ENCODE results near the gene PPP1R1C. TPM values are rescaled to one million over a fixed set of nuclear protein-coding genes. Genes with fewer than 3 reads are reported as not detected.
A peak's percentile ranks its signal among the peaks of the same experiment; 100 is the strongest.

The PPP1R1C gene
- total and polyA plus RNA-seq, 2 of the 13 experiments (the other 11 are each of a cell fraction or from before 2014, with no cell fraction given): 1.5 to 3.5 TPM

DNA sequence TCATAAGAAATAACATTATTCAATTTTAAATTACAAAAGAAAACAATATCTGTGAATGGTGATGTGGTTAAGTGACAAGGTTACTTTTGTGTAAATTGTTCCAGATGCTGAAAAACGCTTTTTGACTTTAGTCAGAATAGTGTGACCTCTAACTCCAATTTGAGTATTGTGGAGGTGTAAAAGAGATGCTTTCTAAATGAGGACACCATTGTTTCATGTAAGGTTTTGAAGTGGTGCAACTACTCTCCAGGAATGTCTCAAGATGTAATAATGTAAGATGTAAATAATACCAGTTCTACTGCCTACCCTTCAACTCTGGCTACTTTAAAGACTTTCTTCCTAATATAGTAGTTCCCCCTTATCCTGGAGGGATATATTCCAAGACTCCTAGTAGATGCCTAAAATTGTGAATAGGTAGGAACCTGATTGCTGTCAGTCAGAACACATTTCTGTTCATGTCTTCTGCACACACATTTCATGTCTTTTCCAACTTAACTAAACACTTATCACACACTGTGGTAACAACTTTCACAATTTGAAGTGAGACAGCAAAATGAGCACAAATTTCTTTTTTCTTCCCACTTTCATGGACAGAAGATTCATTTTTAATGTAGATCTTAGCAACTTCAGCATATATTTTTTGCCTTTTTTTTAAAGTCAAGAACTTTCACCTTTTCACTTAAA, 39.1 kb upstream of the PPP1R1C start (continued):
- TF ChIP-seq ZFP62 (CRISPR knock-in tag; IDR thresholded peaks at IDR 0.05) (no peak), SOX13 (IDR thresholded peaks at IDR 0.05) (no peak), SOX13 (CRISPR knock-in tag; conservative IDR thresholded peaks at IDR 0.05 in 1 of 2, IDR thresholded peaks at IDR 0.05 in 1 of 2) (no peak), PLSCR1 (CRISPR knock-in tag; IDR thresholded peaks at IDR 0.05; ENCODE audit: borderline replicate concordance) (no peak)
- TF ChIP-seq, protein P1, sequence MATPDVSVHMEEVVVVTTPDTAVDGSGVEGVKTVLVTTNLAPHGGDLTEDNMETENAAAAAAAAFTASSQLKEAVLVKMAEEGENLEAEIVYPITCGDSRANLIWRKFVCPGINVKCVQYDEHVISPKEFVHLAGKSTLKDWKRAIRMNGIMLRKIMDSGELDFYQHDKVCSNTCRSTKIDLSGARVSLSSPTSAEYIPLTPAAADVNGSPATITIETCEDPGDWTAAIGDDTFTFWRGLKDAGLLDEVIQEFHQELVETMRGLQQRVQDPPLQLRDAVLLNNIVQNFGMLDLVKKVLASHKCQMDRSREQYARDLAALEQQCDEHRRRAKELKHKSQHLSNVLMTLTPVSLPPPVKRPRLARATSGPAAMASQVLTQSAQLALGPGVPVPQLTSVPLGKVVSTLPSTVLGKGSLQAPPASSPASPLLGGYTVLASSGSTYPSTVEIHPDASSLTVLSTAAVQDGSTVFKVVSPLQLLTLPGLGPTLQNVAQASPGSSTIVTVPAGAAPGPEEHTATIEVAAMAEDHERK (CRISPR knock-in tag; IDR thresholded peaks at IDR 0.05; ENCODE audit: low read depth): no peak

GRCh38 chr2:181947273-181947672, 38.4 kb upstream of the PPP1R1C start:
- no peaks in the 10 kb centered on the region for H3K79me2 ChIP-seq (ENCODE audit: insufficient read depth, low read length)
- no peak overlapping the region for H3K4me3 ChIP-seq (replicated peaks in 1 of 3; ENCODE audit: insufficient read depth in 1 of 3, low read depth in 2 of 3, low read length in 3 of 3)
- H3K4me2 ChIP-seq (ENCODE audit: low read depth, low read length): no peak overlapping the region
- no peaks in the 10 kb centered on the region for H3K27me3 ChIP-seq (ENCODE audit: control insufficient read depth in 1 of 2, insufficient read depth in 2 of 2, low read length in 2 of 2)
- no peak overlapping the region for H2AFZ ChIP-seq (ENCODE audit: low read length)
- in situ Hi-C loops (cut with HindIII; ENCODE audit: extremely low pct_ligation_motif_present, low pct_unique_long_range_greater_than_20kb): loop anchor here (5.0 kb wide), 1 partner anchor 35 kb away; no protein-coding TSS in a partner anchor
- FAIRE-seq (no peak), DNase-seq (ENCODE audit: low spot score) (no peak), ATAC-seq (no peak)
- H3K36me3 ChIP-seq (replicated peaks in 1 of 2; ENCODE audit: control insufficient read depth in 1 of 2, insufficient read depth in 2 of 2, low read length in 2 of 2): no peaks in the 10 kb centered on the region
- POLR2A ChIA-PET: no interaction called here
- H3K4me1 ChIP-seq (ENCODE audit: insufficient read depth, low read length): peaks cover 49% of the 10 kb centered on the region
- BruUV-seq (replicated peaks): no TSS peak
- CTCF ChIA-PET (ENCODE audit: low intra/inter-chr PET ratio, low total read pairs): no interaction called here
- intact Hi-C loops (cut with micrococcal nuclease; ENCODE audit: unreplicated experiment): no loop called here
- no peak overlapping the region for H3K9ac ChIP-seq (ENCODE audit: insufficient read depth, low read depth, low read length)
- no peak overlapping the region for H3K27ac ChIP-seq (ENCODE audit: extremely low read length, insufficient read depth, low read length)
- H4K20me1 ChIP-seq (ENCODE audit: insufficient read depth, low read length): no peaks in the 10 kb centered on the region
- H3K9me3 ChIP-seq (ENCODE audit: low read length): no peaks in the 10 kb centered on the region
- TF ChIP-seq, protein P2, sequence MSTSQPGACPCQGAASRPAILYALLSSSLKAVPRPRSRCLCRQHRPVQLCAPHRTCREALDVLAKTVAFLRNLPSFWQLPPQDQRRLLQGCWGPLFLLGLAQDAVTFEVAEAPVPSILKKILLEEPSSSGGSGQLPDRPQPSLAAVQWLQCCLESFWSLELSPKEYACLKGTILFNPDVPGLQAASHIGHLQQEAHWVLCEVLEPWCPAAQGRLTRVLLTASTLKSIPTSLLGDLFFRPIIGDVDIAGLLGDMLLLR (CRISPR knock-in tag; IDR thresholded peaks at IDR 0.05): no peak
- TF ChIP-seq EP300 (IDR thresholded peaks at IDR 0.05; ENCODE audit: low read depth in 2 of 2, low read length in 2 of 2): no peak
- TF ChIP-seq EP300 (CRISPR knock-in tag; IDR thresholded peaks at IDR 0.05; ENCODE audit: borderline replicate concordance): no peak
- peak; percentile 44 for TF ChIP-seq TEAD3 (CRISPR knock-in tag; optimal IDR thresholded peaks at IDR 0.05; ENCODE audit: borderline replicate concordance)
- TF ChIP-seq, protein P3, sequence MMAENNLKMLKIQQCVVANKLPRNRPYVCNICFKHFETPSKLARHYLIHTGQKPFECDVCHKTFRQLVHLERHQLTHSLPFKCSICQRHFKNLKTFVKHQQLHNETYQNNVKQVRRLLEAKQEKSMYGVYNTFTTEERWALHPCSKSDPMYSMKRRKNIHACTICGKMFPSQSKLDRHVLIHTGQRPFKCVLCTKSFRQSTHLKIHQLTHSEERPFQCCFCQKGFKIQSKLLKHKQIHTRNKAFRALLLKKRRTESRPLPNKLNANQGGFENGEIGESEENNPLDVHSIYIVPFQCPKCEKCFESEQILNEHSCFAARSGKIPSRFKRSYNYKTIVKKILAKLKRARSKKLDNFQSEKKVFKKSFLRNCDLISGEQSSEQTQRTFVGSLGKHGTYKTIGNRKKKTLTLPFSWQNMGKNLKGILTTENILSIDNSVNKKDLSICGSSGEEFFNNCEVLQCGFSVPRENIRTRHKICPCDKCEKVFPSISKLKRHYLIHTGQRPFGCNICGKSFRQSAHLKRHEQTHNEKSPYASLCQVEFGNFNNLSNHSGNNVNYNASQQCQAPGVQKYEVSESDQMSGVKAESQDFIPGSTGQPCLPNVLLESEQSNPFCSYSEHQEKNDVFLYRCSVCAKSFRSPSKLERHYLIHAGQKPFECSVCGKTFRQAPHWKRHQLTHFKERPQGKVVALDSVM (CRISPR knock-in tag; IDR thresholded peaks at IDR 0.05): no peak
- TF ChIP-seq, protein P4, sequence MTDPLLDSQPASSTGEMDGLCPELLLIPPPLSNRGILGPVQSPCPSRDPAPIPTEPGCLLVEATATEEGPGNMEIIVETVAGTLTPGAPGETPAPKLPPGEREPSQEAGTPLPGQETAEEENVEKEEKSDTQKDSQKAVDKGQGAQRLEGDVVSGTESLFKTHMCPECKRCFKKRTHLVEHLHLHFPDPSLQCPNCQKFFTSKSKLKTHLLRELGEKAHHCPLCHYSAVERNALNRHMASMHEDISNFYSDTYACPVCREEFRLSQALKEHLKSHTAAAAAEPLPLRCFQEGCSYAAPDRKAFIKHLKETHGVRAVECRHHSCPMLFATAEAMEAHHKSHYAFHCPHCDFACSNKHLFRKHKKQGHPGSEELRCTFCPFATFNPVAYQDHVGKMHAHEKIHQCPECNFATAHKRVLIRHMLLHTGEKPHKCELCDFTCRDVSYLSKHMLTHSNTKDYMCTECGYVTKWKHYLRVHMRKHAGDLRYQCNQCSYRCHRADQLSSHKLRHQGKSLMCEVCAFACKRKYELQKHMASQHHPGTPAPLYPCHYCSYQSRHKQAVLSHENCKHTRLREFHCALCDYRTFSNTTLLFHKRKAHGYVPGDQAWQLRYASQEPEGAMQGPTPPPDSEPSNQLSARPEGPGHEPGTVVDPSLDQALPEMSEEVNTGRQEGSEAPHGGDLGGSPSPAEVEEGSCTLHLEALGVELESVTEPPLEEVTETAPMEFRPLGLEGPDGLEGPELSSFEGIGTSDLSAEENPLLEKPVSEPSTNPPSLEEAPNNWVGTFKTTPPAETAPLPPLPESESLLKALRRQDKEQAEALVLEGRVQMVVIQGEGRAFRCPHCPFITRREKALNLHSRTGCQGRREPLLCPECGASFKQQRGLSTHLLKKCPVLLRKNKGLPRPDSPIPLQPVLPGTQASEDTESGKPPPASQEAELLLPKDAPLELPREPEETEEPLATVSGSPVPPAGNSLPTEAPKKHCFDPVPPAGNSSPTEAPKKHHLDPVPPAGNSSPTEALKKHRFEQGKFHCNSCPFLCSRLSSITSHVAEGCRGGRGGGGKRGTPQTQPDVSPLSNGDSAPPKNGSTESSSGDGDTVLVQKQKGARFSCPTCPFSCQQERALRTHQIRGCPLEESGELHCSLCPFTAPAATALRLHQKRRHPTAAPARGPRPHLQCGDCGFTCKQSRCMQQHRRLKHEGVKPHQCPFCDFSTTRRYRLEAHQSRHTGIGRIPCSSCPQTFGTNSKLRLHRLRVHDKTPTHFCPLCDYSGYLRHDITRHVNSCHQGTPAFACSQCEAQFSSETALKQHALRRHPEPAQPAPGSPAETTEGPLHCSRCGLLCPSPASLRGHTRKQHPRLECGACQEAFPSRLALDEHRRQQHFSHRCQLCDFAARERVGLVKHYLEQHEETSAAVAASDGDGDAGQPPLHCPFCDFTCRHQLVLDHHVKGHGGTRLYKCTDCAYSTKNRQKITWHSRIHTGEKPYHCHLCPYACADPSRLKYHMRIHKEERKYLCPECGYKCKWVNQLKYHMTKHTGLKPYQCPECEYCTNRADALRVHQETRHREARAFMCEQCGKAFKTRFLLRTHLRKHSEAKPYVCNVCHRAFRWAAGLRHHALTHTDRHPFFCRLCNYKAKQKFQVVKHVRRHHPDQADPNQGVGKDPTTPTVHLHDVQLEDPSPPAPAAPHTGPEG (CRISPR knock-in tag; IDR thresholded peaks at IDR 0.05): no peak
